Measurements from ENCODE around the gene FES.

The FES gene

GRCh38 chr15:90930861-90931574 is 46.7 kb downstream of the FES start:
- no peak for DNase-seq (ENCODE audit: low read depth)

DNA sequence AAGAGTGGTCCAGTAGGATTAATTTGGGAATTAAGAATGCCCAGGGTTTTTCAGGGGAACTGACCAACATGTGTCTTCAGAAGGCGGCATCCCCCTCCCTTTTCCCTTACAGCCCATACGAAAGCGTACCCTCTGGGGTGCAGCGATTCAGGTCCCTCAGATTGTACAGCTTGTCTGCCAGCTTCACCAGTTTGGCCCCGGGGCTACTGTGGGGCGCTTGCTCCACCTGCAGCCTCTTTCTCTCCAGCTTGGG is 47.2 kb downstream of the FES start:
- DNase-seq (ENCODE audit: low read depth), result no peak

DNA sequence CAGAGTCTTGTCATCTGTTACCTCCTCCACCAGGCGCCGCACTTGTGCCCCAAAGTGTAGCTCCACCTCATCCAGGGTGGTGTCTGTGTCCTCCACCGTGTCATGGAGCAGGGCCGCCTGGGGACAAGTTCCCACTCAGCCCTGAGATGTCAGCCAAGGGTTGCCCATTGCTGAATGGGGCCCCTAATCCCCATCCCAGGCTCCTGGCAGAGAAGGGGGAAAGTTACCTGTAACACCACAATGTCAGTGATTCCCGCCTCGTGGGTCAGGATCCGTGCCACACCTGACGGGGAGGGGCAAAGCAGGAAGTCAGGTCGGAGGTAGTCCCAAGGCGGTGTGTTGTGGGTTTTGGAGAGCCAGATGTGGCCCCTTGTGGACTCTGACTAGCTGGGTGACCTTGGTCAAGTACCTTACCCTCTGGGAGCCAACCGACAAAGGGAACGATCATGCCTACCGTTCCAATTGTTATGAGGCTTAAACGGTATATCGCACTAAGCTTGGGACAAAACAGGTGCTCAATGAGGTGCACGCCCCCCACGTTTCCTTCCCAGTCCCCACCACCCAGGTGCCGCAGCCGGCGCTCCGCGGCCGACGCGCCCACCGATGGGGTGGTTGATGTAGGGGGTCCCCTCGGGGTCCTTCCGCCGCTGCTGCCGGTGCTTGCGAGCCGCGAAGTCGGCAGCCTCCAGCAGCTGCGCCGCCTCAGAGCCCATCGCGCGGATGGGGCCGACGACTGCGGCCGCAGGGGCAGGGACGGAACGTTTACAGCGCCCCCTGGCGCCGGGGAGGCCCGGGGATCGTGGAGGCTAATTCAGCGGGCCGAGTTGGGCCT is 47.7 kb downstream of the FES start, which contains the start of gene HDDC3:
Gene HDDC3, minus strand, starts transcription at position 722 of the 832 bp plus-strand sequence. Its CDS starts 9 bp downstream, at position 713.
- peak; percentile 89 for DNase-seq (ENCODE audit: low read depth)

GRCh38 chr15:90932660-90932991 is 48.3 kb downstream of the FES start:
- DNase-seq (ENCODE audit: low read depth), result no peak

GRCh38 chr15:90933301-90933700 is 49.0 kb downstream of the FES start:
- DNase-seq (ENCODE audit: low read depth), result no peak

- DNase-seq (ENCODE audit: low read depth), result peak; percentile 79
These were observed 50.1 kb downstream of the FES start for GRCh38 chr15:90934256-90934948.

DNA sequence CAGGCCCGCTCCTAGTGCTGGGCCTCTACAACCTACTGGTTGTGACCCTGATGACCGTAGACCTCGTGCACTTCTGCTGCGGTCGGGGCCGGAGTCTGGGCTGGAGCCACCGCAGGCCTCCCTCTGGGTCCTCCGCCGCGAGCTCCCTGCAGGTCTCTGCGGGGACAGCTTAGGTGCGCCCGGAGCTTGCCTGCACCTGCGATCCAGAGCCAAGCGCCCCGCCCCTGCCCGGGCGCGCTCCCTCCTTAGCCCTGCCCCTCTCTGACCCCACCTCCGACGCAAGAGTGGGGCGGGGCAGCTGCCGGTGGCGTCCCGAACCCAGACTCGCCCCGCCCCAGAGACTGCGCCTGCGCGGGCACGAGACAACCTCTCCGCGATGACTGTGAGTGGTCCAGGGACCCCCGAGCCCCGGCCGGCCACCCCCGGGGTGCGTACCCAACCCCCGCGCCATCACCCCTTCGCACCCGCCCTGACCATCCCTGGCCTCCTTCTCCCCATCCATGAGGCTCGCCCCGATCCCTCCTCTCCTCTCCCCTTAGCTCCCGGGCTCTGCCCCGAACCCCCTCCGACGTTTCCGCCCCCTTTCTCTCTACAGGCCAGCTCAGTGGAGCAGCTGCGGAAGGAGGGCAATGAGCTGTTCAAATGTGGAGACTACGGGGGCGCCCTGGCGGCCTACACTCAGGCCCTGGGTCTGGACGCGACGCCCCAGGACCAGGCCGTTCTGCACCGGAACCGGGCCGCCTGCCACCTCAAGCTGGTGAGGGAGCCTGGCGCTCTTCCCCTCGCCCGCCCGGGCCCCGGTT is 50.8 kb downstream of the FES start, which contains the start of gene UNC45A:
Gene UNC45A, plus strand, starts transcription at position 337 of the 803 bp plus-strand sequence. Its CDS starts 40 bp downstream, at position 377.
- peak; percentile 92 for DNase-seq (ENCODE audit: low read depth)

DNA sequence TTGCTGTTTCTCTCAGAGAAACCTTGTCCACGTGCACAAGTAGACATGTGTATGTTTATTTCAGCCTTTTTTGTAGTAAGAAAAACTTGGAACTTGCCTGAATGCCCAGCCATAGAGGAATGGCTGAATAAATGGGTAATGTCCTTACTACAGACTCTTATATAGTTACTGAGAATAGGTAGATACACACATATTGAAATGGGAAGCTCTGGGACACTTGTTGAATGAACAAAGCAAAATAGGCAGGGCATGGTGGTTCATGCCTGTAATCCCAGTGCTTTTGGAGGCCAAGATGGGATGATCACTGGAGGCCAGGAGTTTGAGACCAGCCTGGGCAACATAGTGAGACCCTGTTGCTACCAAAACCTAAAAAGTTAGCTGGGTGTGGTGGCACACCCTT is 52.5 kb downstream of the FES start:
- DNase-seq (ENCODE audit: low read depth), result no peak

DNA sequence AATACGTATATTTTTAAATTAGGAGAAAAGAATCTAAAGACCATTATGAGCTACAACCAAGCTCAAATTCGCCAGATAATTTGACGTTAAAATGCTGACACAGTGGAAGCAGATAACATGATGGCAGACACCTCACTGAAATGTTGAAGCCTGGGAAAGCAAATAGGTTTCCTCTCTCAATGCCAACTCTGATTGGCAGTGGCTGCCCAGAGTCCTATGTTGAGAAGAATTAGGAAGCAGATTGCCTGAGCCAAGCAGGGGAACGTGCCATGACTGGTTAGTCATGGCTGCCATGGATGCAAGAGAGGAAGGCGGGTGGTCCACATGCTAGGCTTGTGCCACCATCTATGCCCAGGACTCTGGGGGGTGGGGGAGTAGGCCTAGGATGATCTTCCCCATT is 54.0 kb downstream of the FES start:
- DNase-seq (ENCODE audit: low read depth), result no peak

GRCh38 chr15:90939756-90940155 is 55.5 kb downstream of the FES start:
- DNase-seq (ENCODE audit: low read depth), result no peak

DNA sequence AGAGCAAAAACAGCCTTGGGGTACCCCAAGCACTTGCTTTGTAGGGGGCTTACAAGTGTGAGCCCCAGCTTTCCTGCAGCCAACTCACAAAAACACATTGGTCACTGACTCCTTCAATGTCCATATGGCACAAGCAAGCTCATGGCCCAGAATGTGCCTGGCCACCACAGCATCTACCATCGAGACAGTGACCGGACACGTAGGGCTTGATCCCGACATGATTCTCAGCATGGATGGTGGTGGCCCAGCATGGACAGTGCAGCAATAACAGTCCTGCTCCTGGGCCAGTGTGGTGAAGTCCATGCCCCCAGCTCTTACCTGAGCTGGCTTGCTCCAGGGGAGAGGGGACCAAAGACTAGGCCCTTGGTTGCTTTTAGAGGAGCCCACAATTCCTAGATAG is 56.7 kb downstream of the FES start:
- no peak for DNase-seq (ENCODE audit: low read depth)

DNA sequence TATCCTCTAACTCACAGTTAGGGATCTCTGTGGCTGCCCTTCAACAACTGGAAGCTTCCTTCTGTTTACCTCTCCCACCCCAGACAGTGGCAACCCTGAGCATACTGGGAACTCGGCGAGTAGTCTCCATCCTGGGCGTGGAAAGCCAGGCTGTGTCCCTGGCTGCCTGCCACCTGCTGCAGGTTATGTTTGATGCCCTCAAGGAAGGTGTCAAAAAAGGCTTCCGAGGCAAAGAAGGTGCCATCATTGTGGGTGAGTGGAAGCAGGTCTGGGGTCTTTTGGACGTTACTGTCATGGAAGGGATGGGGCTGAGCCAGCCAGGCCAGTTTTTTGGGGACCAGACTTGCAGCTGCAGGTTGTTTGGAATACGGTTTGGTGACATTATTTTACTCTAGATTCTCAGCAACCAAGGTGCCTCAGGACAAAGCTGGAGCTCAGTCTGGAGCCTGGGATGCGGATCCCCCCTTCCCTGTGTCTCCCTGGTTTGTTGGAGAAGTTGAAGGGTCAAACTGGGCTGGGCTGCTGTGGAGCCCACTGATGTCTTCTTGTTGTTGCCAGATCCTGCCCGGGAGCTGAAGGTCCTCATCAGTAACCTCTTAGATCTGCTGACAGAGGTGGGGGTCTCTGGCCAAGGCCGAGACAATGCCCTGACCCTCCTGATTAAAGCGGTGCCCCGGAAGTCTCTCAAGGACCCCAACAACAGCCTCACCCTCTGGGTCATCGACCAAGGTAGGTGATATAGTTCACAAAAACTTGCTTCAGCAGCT is 58.2 kb downstream of the FES start:
- DNase-seq (ENCODE audit: low read depth), result no peak

GRCh38 chr15:90945091-90945490 is 60.8 kb downstream of the FES start:
- no peak for DNase-seq (ENCODE audit: low read depth)

Data from activated gamma-delta T cell treated with anti-CD3 and anti-CD28 coated beads, Interleukin-2, amount 50 U/mL, for 16 hours (primary cell).